ENCODE results near the gene PROK1. TPM values are rescaled to one million over a fixed set of nuclear protein-coding genes. Genes with fewer than 3 reads are reported as not detected.

PROK1 gene
- total and polyA plus RNA-seq, 2 of the 4 experiments (the other 2 are of a cell fraction) = not detected

- H3K9me1 ChIP-seq (ENCODE audit: insufficient read depth, low read length) = no peaks in the 10 kb centered on the region
- CTCF ChIA-PET = interaction anchor here (1.0 kb wide), 1 partner anchor 29 kb away, joined by 4 read pairs; no protein-coding TSS in a partner anchor
- H3K14ac ChIP-seq (replicated peaks; ENCODE audit: low read depth, low read length) = no peak overlapping the region
- no peaks in the 10 kb centered on the region for H3K79me1 ChIP-seq (ENCODE audit: low read depth in 1 of 2, low read length in 2 of 2)
- no peak overlapping the region for H3K9ac ChIP-seq (ENCODE audit: low read depth, low read length)
- intact Hi-C loops (cut with micrococcal nuclease) (no loop called here), in situ Hi-C loops (cut with MboI; ENCODE audit: low sequenced_read_pairs) (no loop called here), dilution Hi-C loops (cut with HindIII; ENCODE audit: low sequenced_read_pairs, unreplicated experiment) (no loop called here)
- H4K5ac ChIP-seq (ENCODE audit: low read depth, low read length) = no peak overlapping the region
- H2BK5ac ChIP-seq (ENCODE audit: low read depth, low read length, poor library complexity, severe bottlenecking) = no peak overlapping the region
- no peak overlapping the region for H3K18ac ChIP-seq (ENCODE audit: low read depth, low read length)
- WGBS, 2 experiments (ENCODE audit: extremely low coverage in 2 of 2, insufficient read length in 1 of 2) = no CpG with 5 or more reads among the region's 4 CpGs
- peaks cover 2% of the 10 kb centered on the region; the same call in 1 of the 2 replicates for H3K4me1 ChIP-seq (ENCODE audit: control insufficient read depth, insufficient read depth, low read length)
- H2AK5ac ChIP-seq (ENCODE audit: low read depth, low read length) = no peak overlapping the region
- no peaks in the 10 kb centered on the region for H3K36me3 ChIP-seq (ENCODE audit: control insufficient read depth, insufficient read depth, low read length)
- no peak overlapping the region for H2BK15ac ChIP-seq (ENCODE audit: low read depth, low read length)
- no peak overlapping the region for H3K27ac ChIP-seq (ENCODE audit: insufficient read depth, low read length)
- H3K27me3 ChIP-seq (ENCODE audit: control insufficient read depth, insufficient read depth, low read length) = peaks cover 45% of the 10 kb centered on the region
- H3K4me2 ChIP-seq (ENCODE audit: low read depth, low read length) = no peak overlapping the region
- no peak overlapping the region for H2BK20ac ChIP-seq (ENCODE audit: low read depth, low read length)
- no peak overlapping the region for H2AFZ ChIP-seq (replicated peaks; ENCODE audit: low read length, poor library complexity)
- H3K56ac ChIP-seq (ENCODE audit: extremely low read depth, insufficient read depth, low read length) = no peak overlapping the region
- H3K4ac ChIP-seq (ENCODE audit: low read depth, low read length) = no peak overlapping the region
- H4K91ac ChIP-seq (ENCODE audit: insufficient read depth, low read depth, low read length) = no peak overlapping the region
- H3K4me3 ChIP-seq (ENCODE audit: insufficient read depth, low read depth, low read length) = no peak overlapping the region
- no peaks in the 10 kb centered on the region for H4K20me1 ChIP-seq (ENCODE audit: insufficient read depth, low read length)
- TF ChIP-seq CEBPB (IDR thresholded peaks at IDR 0.05; ENCODE audit: low read depth, low read length) (no peak), SMC3 (IDR thresholded peaks at IDR 0.05; ENCODE audit: low read depth, low read length) (no peak), MAFK (IDR thresholded peaks at IDR 0.05; ENCODE audit: low read depth, low read length) (no peak), USF2 (IDR thresholded peaks at IDR 0.05; ENCODE audit: low read depth, low read length) (no peak), CTCF (conservative IDR thresholded peaks at IDR 0.05; ENCODE audit: low read depth, low read length) (no peak), RFX5 (IDR thresholded peaks at IDR 0.05; ENCODE audit: low read depth, low read length) (no peak), ELK1 (IDR thresholded peaks at IDR 0.05; ENCODE audit: borderline replicate concordance, low read depth, low read length) (no peak), MAZ (IDR thresholded peaks at IDR 0.05; ENCODE audit: borderline replicate concordance, low read depth, low read length) (no peak), FOS (IDR thresholded peaks at IDR 0.05; ENCODE audit: low read depth, low read length) (no peak), MXI1 (IDR thresholded peaks at IDR 0.05; ENCODE audit: borderline replicate concordance, low read depth, low read length) (no peak), POLR2A (IDR thresholded peaks at IDR 0.05; ENCODE audit: low read depth, low read length) (no peak), RCOR1 (IDR thresholded peaks at IDR 0.05; ENCODE audit: insufficient replicate concordance, low read length) (no peak), RAD21 (IDR thresholded peaks at IDR 0.05; ENCODE audit: low read length) (no peak), BHLHE40 (IDR thresholded peaks at IDR 0.05; ENCODE audit: low read depth, low read length) (no peak), NFE2L2 (IDR thresholded peaks at IDR 0.05; ENCODE audit: low read depth, low read length) (no peak), CHD1 (IDR thresholded peaks at IDR 0.05; ENCODE audit: low read depth, low read length) (no peak)
- ATAC-seq (ENCODE audit: low read depth) (no peak), DNase-seq (no peak)
- H3K9me3 ChIP-seq (ENCODE audit: control insufficient read depth, insufficient read depth, low read length) = no peaks in the 10 kb centered on the region
- no peak overlapping the region for H3K23ac ChIP-seq (ENCODE audit: low read depth, low read length)
- POLR2A ChIA-PET (ENCODE audit: unreplicated experiment) = no interaction called here
- H4K8ac ChIP-seq (ENCODE audit: low read depth in 2 of 2, low read length in 2 of 2) = no peak overlapping the region
- no TSS peak for BruUV-seq (replicated peaks)
- H2BK120ac ChIP-seq (ENCODE audit: low read depth, low read length) = no peak overlapping the region
- no peak overlapping the region for H2AK9ac ChIP-seq (replicated peaks; ENCODE audit: low read depth, low read length, poor library complexity)
Observed at GRCh38 chr1:110430901-110431300, 20.0 kb upstream of the PROK1 start.
